BE2C (cell line): Measurements from ENCODE around the gene FARP1.

ENCODE experiments used
- DNase-seq: peaks from one replicate; pipeline ENCODE4 v3.0.0-alpha.2; 2020
- H3K27me3 ChIP-seq: fragments of 250-450 bp; sonication (Bioruptor Pico); 2 replicates; pipeline ENCODE4 v1.5.1; 2020; ENCODE audit warnings: mild to moderate bottlenecking
- H3K36me3 ChIP-seq: fragments of 250-450 bp; sonication (Bioruptor Pico); 2 replicates; pipeline ENCODE4 v1.5.1; 2020; ENCODE audit warnings: mild to moderate bottlenecking
- H3K4me1 ChIP-seq: fragments of 250-450 bp; sonication (Bioruptor Pico); 2 replicates; pipeline ENCODE4 v1.5.1; 2020
- H3K4me3 ChIP-seq: 2 replicates; pipeline ENCODE4 v1.5.1; 2011; ENCODE audit warnings: low read depth, low read length
- H3K9me3 ChIP-seq: fragments of 250-450 bp; sonication (Bioruptor Pico); 2 replicates; pipeline ENCODE4 v1.5.1; 2020
- TF ChIP-seq, protein P1 (sequence below): IDR thresholded peaks from 2 replicates; pipeline ENCODE4 v1.5.1; 2012; ENCODE audit warnings: mild to moderate bottlenecking, low read depth, low read length

FARP1 gene

DNA sequence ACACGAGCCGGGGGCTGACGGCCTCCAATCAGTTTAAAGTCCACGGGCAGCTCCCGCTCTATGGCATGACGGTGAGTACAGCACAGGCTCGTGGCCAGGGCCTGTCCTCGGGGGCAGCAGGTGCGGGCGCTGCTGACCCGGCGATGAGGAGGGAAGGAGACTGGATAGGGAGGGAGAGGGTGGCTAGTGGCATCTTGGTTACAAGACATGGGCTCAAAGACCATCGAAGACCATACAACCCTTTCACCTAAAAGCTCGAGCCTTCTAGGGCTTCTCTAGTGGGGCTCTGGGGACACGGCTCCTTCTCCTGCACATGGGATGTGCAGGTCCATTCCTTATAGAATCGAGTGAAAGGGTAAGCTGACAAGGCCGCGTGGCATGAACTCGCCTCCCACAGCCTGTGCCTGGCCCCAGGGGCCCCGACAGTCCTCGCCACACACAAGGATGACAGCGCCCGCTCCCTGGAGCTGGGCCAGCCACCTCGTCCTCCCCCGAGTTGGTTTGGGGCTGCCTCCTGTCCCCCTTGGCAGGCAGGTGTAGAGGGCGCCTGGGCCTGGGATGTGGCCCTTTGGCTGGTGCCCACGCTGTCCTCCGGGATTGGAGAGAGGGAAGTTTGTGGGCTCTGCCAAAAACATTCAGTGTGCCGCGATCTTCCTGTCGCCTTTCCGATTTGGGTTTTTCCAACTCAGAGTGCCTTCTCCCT is 296.4 kb downstream of the FARP1 start:
- H3K27me3 ChIP-seq = no peaks in the 10 kb centered on the region
- no peak for DNase-seq
- TF ChIP-seq, protein P1, sequence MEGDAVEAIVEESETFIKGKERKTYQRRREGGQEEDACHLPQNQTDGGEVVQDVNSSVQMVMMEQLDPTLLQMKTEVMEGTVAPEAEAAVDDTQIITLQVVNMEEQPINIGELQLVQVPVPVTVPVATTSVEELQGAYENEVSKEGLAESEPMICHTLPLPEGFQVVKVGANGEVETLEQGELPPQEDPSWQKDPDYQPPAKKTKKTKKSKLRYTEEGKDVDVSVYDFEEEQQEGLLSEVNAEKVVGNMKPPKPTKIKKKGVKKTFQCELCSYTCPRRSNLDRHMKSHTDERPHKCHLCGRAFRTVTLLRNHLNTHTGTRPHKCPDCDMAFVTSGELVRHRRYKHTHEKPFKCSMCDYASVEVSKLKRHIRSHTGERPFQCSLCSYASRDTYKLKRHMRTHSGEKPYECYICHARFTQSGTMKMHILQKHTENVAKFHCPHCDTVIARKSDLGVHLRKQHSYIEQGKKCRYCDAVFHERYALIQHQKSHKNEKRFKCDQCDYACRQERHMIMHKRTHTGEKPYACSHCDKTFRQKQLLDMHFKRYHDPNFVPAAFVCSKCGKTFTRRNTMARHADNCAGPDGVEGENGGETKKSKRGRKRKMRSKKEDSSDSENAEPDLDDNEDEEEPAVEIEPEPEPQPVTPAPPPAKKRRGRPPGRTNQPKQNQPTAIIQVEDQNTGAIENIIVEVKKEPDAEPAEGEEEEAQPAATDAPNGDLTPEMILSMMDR = no peak
- H3K4me3 ChIP-seq = no peak overlapping the region
- H3K9me3 ChIP-seq = no peaks in the 10 kb centered on the region
- H3K4me1 ChIP-seq = peaks cover 3% of the 10 kb centered on the region; the same call in 1 of the 2 replicates
- H3K36me3 ChIP-seq = peaks cover 19% of the 10 kb centered on the region

DNA sequence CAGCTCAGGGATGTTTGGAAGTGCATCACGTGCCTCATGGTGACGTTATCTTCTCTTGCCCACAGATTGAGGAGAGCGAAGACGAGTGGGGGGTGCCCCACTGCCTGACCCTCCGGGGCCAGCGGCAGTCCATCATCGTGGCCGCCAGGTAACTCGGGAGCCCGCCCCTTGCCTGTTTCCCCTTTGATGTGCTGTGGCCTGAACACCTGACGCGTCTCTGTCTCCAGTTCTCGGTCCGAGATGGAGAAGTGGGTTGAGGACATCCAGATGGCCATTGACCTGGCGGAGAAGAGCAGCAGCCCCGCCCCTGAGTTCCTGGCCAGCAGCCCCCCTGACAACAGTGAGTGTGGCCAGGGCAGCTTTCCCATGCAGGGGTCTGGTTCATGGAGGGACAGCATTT is 297.0 kb downstream of the FARP1 start:
- Histone ChIP-seq H3K36me3 (peaks cover 19% of the 10 kb centered on the region), H3K4me1 (peaks cover 3% of the 10 kb centered on the region; the same call in 1 of the 2 replicates), H3K4me3 (no peak overlapping the region), H3K9me3 (no peaks in the 10 kb centered on the region), H3K27me3 (no peaks in the 10 kb centered on the region)
- no peak for DNase-seq
- TF ChIP-seq, protein P1 = no peak

DNA sequence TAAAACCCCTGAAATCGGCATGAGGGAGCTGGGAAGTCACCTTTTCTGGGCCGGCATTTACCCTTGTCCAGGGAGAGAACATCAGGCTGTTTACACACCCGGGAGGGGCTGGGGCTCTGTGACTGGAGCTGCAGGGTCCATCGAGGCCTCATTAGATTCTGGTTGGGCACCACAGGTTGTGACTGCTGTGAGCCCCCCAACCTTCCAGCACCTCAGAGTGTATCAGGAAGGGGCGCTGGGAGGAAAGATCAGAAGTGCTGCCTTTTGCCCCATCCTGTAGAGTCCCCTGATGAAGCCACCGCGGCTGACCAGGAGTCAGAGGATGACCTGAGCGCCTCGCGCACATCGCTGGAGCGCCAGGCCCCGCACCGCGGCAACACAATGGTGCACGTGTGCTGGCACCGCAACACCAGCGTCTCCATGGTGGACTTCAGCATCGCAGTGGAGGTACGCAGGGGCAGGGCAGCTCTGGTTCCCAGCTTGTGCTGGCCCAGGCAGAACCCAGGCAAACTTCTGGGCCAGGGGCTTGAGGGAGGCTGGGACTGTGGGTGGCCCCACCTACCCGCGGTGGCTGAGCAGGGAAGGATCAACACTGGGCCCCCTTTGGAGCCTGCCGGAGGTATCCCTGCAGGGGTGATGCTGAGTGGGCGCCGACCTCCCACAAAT is 297.6 kb downstream of the FARP1 start:
- Histone ChIP-seq H3K9me3 (no peaks in the 10 kb centered on the region), H3K4me1 (peaks cover 3% of the 10 kb centered on the region; the same call in 1 of the 2 replicates), H3K36me3 (peaks cover 20% of the 10 kb centered on the region), H3K27me3 (no peaks in the 10 kb centered on the region), H3K4me3 (no peak overlapping the region)
- TF ChIP-seq, protein P1 = no peak
- DNase-seq = no peak

DNA sequence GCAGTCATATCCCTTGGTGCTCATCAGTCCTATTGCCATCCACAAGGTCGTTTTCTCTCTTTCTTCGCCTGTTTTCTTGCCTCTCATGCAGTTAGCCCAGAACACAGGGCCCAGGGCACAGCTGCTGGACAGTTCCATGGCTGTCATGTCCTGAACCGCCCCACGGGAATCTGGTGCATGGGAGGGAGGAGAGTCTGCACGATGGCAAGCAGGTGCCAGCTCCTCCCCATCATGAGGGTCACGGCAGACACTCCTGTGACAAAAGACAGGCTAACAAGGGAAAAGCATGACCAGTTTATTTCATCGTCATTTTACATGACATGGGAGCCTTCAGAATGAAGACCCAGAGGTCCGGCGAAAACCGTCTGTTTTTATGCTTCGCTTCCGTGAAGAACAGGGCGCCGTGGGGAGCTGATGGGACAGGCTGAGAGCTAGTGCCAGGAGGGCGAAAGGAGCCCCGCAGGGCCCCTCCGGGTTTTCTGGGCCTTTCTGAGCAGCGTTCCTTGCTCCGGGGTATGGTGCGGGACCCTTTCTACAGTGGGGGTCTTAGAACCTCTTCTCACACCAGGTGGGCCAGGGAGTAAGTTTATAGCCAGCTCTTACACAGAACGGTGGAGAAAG is 298.3 kb downstream of the FARP1 start:
- H3K9me3 ChIP-seq = no peaks in the 10 kb centered on the region
- TF ChIP-seq, protein P1 = no peak
- H3K27me3 ChIP-seq = no peaks in the 10 kb centered on the region
- no peak for DNase-seq
- H3K4me3 ChIP-seq = no peak overlapping the region
- H3K36me3 ChIP-seq = peaks cover 27% of the 10 kb centered on the region
- H3K4me1 ChIP-seq = peaks cover 3% of the 10 kb centered on the region; the same call in 1 of the 2 replicates

DNA sequence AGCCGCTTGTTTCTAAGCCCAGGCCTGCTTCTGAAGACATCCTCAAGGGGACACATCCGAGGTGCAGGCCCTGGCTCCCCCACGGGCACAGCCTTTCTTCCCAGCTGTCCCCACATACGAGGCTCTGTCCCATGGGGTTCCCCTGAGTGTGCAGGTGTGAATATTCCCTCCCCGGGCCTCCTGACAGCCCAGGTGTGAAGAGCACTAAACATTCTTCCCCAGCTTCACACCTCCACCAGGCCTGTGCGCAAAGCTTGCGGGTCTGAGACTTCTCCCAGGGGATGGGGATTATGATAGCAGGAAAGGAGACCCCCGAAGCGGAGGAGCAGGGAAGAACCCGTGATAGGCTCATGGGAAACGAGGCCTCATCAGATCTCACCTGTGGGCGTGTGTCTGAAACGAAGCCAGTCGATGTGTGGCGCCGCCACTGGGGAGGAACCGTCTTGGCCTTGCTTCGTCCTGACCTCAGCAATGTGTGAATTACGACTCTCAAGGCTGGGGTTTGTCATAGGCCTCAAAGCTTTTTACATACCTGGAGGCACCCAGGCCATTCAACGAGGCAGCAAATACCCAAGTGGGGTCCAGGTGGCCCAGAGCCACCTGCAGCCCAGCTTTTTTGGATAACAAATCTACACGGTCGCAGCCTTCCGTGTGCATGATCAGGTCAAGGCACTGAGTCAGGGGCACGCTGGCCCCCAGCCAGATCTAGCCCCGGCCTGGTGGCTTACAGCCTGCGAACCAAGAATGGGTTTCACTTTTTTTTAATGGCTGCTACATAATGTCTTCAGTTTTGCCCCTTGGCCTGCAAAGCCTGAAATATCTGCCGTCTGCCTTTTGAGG is 299.7 kb downstream of the FARP1 start:
- peaks cover 37% of the 10 kb centered on the region for H3K36me3 ChIP-seq
- TF ChIP-seq, protein P1 = no peak
- H3K4me1 ChIP-seq = peaks cover 3% of the 10 kb centered on the region; the same call in 1 of the 2 replicates
- no peaks in the 10 kb centered on the region for H3K9me3 ChIP-seq
- no peak for DNase-seq
- no peaks in the 10 kb centered on the region for H3K27me3 ChIP-seq
- H3K4me3 ChIP-seq = no peak overlapping the region
